ENCODE results near the gene MPPED2. TPM values are rescaled to one million over a fixed set of nuclear protein-coding genes. Genes with fewer than 3 reads are reported as not detected.

Gene MPPED2
- total RNA-seq, 2 donors from 2014 or later = 0.24 TPM; not detected in 1

DNA sequence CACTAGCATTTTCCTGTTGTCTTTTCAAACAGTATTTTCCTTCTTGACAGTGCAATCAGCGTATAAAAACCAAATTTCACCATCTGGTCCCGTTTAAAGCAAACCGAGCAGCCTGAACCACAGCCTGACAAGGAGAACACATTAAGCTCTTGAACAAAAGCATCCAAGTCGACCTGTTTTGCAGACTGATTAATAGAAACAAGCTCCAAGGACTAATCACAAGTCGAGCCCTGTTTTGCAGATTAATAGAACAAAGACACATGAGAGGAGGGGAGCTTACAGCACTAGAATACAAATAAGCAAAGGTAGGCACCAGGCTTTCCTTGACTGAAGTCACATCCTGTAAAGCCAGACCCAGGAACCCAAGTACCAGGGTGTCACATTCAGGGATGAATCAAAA, 104.8 kb downstream of the MPPED2 start:
- H3K9me3 Mint-ChIP-seq = no peaks in the 10 kb centered on the region
- H3K4me1 Mint-ChIP-seq (ENCODE audit: low read depth in 2 of 2) = no peaks in the 10 kb centered on the region
- no peak overlapping the region for H3K27ac Mint-ChIP-seq
- ATAC-seq = no peak
- H3K27me3 Mint-ChIP-seq = peaks cover 5 to 10% of the 10 kb centered on the region in 2 donors
- H3K36me3 Mint-ChIP-seq = no peaks in the 10 kb centered on the region
- no peak for DNase-seq (ENCODE audit: low spot score)
- H3K4me3 Mint-ChIP-seq = no peak overlapping the region

GRCh38 chr11:30479899-30480298, 106.3 kb downstream of the MPPED2 start:
- Mint-ChIP-seq H3K4me3 (no peak overlapping the region), H3K4me1 (ENCODE audit: low read depth in 2 of 2) (no peaks in the 10 kb centered on the region), H3K36me3 (no peaks in the 10 kb centered on the region), H3K27ac (no peak overlapping the region), H3K27me3 (peaks cover 5 to 10% of the 10 kb centered on the region in 2 donors), H3K9me3 (no peaks in the 10 kb centered on the region)
- DNase-seq (ENCODE audit: low spot score) (no peak), ATAC-seq (no peak)

GRCh38 chr11:30478923-30479322, 107.2 kb downstream of the MPPED2 start:
- no peak overlapping the region for H3K27ac Mint-ChIP-seq
- H3K36me3 Mint-ChIP-seq = no peaks in the 10 kb centered on the region
- ATAC-seq (no peak), DNase-seq (ENCODE audit: low spot score) (no peak)
- peaks cover 5 to 10% of the 10 kb centered on the region in 2 donors for H3K27me3 Mint-ChIP-seq
- H3K4me3 Mint-ChIP-seq = no peak overlapping the region
- H3K4me1 Mint-ChIP-seq (ENCODE audit: low read depth in 2 of 2) = no peaks in the 10 kb centered on the region
- H3K9me3 Mint-ChIP-seq = no peaks in the 10 kb centered on the region

- ATAC-seq (no peak), DNase-seq (ENCODE audit: low spot score) (no peak)
- Mint-ChIP-seq H3K9me3 (no peaks in the 10 kb centered on the region), H3K27ac (no peak overlapping the region), H3K27me3 (peaks cover 5 to 10% of the 10 kb centered on the region in 2 donors), H3K4me3 (no peak overlapping the region), H3K36me3 (no peaks in the 10 kb centered on the region), H3K4me1 (ENCODE audit: low read depth in 2 of 2) (no peaks in the 10 kb centered on the region)
Observed at GRCh38 chr11:30477061-30477460, 109.1 kb downstream of the MPPED2 start.

DNA sequence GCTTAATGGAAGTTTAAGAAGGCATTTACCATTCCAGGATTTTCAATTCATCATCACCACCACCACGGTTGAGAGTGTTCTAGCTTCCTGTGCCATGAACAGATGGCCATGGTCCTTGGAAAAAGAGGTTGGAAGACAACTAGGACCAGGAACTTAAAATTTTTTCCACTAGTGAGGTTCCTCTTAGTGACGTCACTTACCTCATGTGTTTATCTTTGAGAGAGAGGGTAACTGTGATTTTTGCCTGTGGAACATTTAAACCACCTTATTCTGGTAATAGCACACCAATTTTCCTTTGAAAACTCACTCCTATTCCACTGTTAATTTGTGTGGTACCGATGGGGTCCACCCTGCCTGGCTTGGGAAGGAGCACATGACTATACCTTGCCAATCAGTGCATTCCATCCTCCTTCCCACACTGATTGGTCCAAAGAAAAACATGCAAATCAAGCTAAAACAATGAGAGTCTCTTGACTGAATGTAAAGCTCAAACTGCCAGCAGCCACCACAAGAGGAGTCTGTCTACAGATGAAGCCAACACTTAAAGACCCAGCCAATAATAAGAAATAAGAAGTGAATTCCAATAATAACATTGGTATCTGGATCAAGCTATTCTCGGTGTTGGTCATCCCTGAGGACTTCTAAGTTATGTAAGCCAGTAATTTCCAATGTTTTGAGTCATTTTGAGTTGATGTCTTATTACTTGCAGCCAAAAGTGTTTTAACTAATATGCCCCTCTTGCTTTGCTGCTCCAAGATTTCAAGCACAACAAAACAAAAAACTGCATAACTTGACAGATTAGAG, 111.8 kb downstream of the MPPED2 start:
- no peaks in the 10 kb centered on the region for H3K9me3 Mint-ChIP-seq
- no peak for DNase-seq (ENCODE audit: low spot score)
- H3K4me3 Mint-ChIP-seq = no peak overlapping the region
- no peak overlapping the region for H3K27ac Mint-ChIP-seq
- peaks cover 7 to 10% of the 10 kb centered on the region in 2 donors for H3K27me3 Mint-ChIP-seq
- no peaks in the 10 kb centered on the region for H3K36me3 Mint-ChIP-seq
- ATAC-seq = no peak
- H3K4me1 Mint-ChIP-seq (ENCODE audit: low read depth in 2 of 2) = no peaks in the 10 kb centered on the region

- peaks cover 0 to 2% of the 10 kb centered on the region in 2 donors for H3K27me3 Mint-ChIP-seq
- H3K4me1 Mint-ChIP-seq (ENCODE audit: low read depth in 2 of 2) = no peaks in the 10 kb centered on the region
- no peak for ATAC-seq
- no peak overlapping the region for H3K27ac Mint-ChIP-seq
- no peak for DNase-seq (ENCODE audit: low spot score)
- H3K9me3 Mint-ChIP-seq = no peaks in the 10 kb centered on the region
- H3K36me3 Mint-ChIP-seq = no peaks in the 10 kb centered on the region
- H3K4me3 Mint-ChIP-seq = no peak overlapping the region
Observed at GRCh38 chr11:30471244-30471643, 114.9 kb downstream of the MPPED2 start.

GRCh38 chr11:30468881-30469280, 117.3 kb downstream of the MPPED2 start:
- DNase-seq (ENCODE audit: low spot score) = no peak
- peaks cover 0 to 2% of the 10 kb centered on the region in 2 donors for H3K27me3 Mint-ChIP-seq

GRCh38 chr11:30467176-30467575, 119.0 kb downstream of the MPPED2 start:
- no peaks in the 10 kb centered on the region for H3K9me3 Mint-ChIP-seq
- no peak overlapping the region for H3K27ac Mint-ChIP-seq
- no peaks in the 10 kb centered on the region for H3K36me3 Mint-ChIP-seq
- H3K4me1 Mint-ChIP-seq (ENCODE audit: low read depth in 2 of 2) = no peaks in the 10 kb centered on the region
- ATAC-seq (no peak), DNase-seq (ENCODE audit: low spot score) (no peak)
- peaks cover 0 to 2% of the 10 kb centered on the region in 2 donors for H3K27me3 Mint-ChIP-seq
- H3K4me3 Mint-ChIP-seq = no peak overlapping the region

More at GRCh38 chr11:30468881-30469280, 117.3 kb downstream of the MPPED2 start:
- H3K4me3 Mint-ChIP-seq = no peak overlapping the region
- H3K36me3 Mint-ChIP-seq = no peaks in the 10 kb centered on the region
- no peaks in the 10 kb centered on the region for H3K4me1 Mint-ChIP-seq (ENCODE audit: low read depth in 2 of 2)
- no peaks in the 10 kb centered on the region for H3K9me3 Mint-ChIP-seq
- H3K27ac Mint-ChIP-seq = no peak overlapping the region
- ATAC-seq = no peak

DNA sequence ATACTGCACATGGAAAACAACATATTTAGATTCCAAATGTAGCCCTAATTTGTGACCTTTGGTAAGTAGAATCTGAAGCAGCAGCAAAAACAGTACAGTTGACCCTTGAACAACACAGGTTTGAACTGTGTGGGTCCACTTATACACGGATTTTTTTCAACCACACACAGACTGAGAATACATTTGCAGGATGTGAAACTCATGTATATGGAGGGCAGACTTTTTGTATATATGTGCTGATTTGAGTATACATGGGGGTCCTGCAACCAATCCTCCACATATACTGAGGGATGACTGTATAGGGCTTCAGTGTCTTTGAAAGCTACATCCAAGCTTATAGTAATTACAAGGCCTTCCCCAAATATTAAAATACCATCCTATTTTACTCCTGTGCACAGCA, 120.5 kb downstream of the MPPED2 start:
- Mint-ChIP-seq H3K9me3 (no peaks in the 10 kb centered on the region), H3K4me1 (ENCODE audit: low read depth in 2 of 2) (no peaks in the 10 kb centered on the region), H3K36me3 (no peaks in the 10 kb centered on the region), H3K4me3 (no peak overlapping the region), H3K27ac (no peak overlapping the region), H3K27me3 (no peaks in the 10 kb centered on the region)
- ATAC-seq = no peak
- no peak for DNase-seq (ENCODE audit: low spot score)

- Mint-ChIP-seq H3K4me1 (ENCODE audit: low read depth in 2 of 2) (no peaks in the 10 kb centered on the region), H3K36me3 (no peaks in the 10 kb centered on the region), H3K27ac (no peak overlapping the region), H3K4me3 (no peak overlapping the region), H3K27me3 (no peaks in the 10 kb centered on the region), H3K9me3 (no peaks in the 10 kb centered on the region)
- DNase-seq (ENCODE audit: low spot score) (no peak), ATAC-seq (no peak)
Observed at GRCh38 chr11:30465192-30465591, 121.0 kb downstream of the MPPED2 start.

DNA sequence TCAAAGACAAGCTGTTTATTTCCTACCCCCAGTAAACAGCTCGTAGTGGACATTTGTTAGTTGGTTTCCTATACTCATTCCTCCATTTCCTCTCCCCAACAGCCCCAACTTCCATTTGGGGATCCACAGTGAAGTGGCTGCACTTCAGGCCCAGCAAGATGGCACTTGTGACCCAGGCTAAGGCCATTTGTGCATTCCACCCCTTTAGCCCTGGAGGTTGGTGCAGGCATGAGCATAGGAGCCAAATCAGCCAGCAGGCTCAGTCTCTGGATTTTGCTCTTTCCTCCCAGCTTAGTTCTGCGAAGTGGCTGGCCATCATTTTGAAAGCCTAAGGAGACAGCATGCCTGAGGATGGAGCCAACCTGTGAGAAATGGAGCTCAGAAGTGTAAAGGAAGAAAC, 122.9 kb downstream of the MPPED2 start:
- Mint-ChIP-seq H3K9me3 (no peaks in the 10 kb centered on the region), H3K27ac (no peak overlapping the region), H3K27me3 (no peaks in the 10 kb centered on the region), H3K4me1 (ENCODE audit: low read depth in 2 of 2) (no peaks in the 10 kb centered on the region), H3K4me3 (no peak overlapping the region), H3K36me3 (no peaks in the 10 kb centered on the region)
- no peak for DNase-seq (ENCODE audit: low spot score)
- no peak for ATAC-seq

DNA sequence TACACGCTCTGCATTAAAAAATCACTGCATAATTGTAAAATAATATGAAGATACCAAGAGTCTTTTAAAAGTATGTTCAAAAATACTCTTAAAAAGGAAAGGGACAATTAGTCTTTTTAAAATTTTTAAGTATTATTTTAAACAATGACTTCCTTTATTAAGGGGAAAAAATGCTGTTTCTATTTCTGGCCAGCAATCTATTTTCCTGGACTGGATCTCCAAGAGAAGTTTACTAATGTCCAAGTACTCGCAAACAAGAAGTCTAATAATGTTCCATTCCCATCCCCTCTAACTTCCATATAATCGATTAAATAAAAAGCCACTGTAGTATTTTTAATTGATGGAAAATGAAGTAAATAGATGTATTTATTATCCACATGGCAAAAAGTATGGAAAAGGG, 123.7 kb downstream of the MPPED2 start:
- ATAC-seq = no peak

DNA sequence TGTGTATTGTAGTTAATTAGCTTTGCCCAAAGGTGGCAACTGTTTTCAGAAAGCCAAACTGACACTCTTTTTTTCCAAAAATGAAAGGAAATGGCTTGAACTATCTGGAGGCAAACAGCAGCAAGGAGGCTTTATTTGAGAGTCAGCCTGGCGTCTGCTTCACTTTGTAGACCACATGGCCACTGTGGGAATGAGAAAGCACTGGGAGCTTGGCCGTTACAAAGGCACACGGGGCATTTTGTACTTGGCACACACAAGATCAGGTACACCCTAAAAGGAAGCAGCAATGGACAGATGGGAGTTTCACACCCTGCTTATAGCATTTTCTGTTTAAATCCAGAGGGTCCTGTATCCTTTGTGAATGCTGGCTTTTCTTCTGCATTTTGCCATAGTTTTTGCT, 126.3 kb downstream of the MPPED2 start:
- no peak for ATAC-seq
- H3K9me3 Mint-ChIP-seq = no peaks in the 10 kb centered on the region
- H3K4me3 Mint-ChIP-seq = no peak overlapping the region
- peaks cover 0 to 2% of the 10 kb centered on the region in 2 donors for H3K27me3 Mint-ChIP-seq
- H3K36me3 Mint-ChIP-seq = no peaks in the 10 kb centered on the region
- peaks cover 0 to 3% of the 10 kb centered on the region in 2 donors for H3K4me1 Mint-ChIP-seq (ENCODE audit: low read depth in 2 of 2)
- DNase-seq (ENCODE audit: low spot score) = no peak
- H3K27ac Mint-ChIP-seq = no peak overlapping the region

More for the DNA sequence above, 123.7 kb downstream of the MPPED2 start:
- Mint-ChIP-seq H3K27ac (no peak overlapping the region), H3K4me1 (ENCODE audit: low read depth in 2 of 2) (peaks cover 0 to 3% of the 10 kb centered on the region in 2 donors), H3K9me3 (no peaks in the 10 kb centered on the region), H3K4me3 (no peak overlapping the region), H3K36me3 (no peaks in the 10 kb centered on the region), H3K27me3 (no peaks in the 10 kb centered on the region)
- no peak for DNase-seq (ENCODE audit: low spot score)

DNA sequence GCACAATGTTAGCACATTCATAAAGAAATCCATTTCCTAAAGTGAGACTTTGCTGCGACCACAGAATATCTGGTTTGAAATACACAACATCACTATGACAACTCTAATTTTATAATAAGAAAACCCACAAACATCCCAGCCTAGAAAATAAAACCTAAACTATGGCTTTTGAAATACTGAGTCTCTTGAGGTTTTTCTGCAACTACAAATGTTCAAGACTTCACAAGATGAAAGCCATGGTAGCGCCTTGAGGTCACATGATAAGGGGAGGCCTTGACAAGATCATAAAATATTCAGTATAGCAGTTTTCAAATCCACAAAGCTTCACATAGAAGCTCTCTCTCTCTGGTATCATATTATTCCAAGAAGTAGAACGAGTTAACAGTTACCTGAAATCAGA, 126.8 kb downstream of the MPPED2 start:
- H3K4me3 Mint-ChIP-seq = no peak overlapping the region
- peaks cover 0 to 2% of the 10 kb centered on the region in 2 donors for H3K27me3 Mint-ChIP-seq
- H3K9me3 Mint-ChIP-seq = no peaks in the 10 kb centered on the region
- H3K4me1 Mint-ChIP-seq (ENCODE audit: low read depth in 2 of 2) = peaks cover 0 to 3% of the 10 kb centered on the region in 2 donors
- DNase-seq (ENCODE audit: low spot score) (no peak), ATAC-seq (no peak)
- no peaks in the 10 kb centered on the region for H3K36me3 Mint-ChIP-seq
- H3K27ac Mint-ChIP-seq = no peak overlapping the region

DNA sequence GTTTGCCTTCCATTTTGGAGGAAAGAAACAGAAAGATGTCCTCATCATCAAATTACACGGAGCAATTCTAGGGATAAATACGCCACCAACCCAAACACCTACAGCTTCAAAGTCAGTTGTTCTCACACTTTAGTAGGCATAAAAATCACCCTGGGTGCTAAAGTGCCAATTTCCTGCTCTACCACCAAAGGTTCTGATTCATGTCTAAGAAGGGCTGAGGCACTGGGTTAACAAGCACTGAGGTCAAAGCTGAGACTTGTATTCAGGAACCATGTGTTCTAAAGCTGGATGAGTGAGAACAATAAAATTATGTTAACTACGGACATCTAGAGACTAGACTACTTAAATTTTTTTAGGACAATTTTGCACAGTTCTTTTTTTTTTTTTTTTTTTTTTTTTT, 127.6 kb downstream of the MPPED2 start:
- Mint-ChIP-seq H3K27ac (no peak overlapping the region), H3K27me3 (peaks cover 0 to 2% of the 10 kb centered on the region in 2 donors), H3K9me3 (no peaks in the 10 kb centered on the region), H3K4me3 (no peak overlapping the region), H3K36me3 (no peaks in the 10 kb centered on the region), H3K4me1 (ENCODE audit: low read depth in 2 of 2) (peaks cover 0 to 3% of the 10 kb centered on the region in 2 donors)
- DNase-seq (ENCODE audit: low spot score) = no peak
- no peak for ATAC-seq
